Esophagus muscularis mucosa (tissue), 4 donors: ENCODE measurements around the gene NR1I3. TPM values are rescaled to one million over a fixed set of nuclear protein-coding genes. Genes with fewer than 3 reads are reported as not detected.

Experiments used
- DNase-seq: peaks from one replicate; pipeline ENCODE4 v3.0.0-alpha.2; 2017; ENCODE audit errors: extremely low spot score
- H3K27ac ChIP-seq, 4 donors: fragments of 200-600 bp; sonication (generic); replicated peaks in 1 of 4; 1 replicate in 3 of 4; 2 replicates in 1 of 4; pipeline ENCODE4 v1.5.1; 2016 to 2019; ENCODE audit warnings: mild to moderate bottlenecking in 1 of 4
- H3K27me3 ChIP-seq, 4 donors: fragments of 200-600 bp; sonication (generic); one replicate each; pipeline versions ENCODE4 v1.5.1 to v1.6.0; 2016 to 2019
- H3K36me3 ChIP-seq, 4 donors: fragments of 200-600 bp; sonication (generic); one replicate each; pipeline ENCODE4 v1.5.1; 2016 to 2019
- H3K4me1 ChIP-seq, 4 donors: fragments of 200-600 bp; sonication (generic); one replicate each; pipeline ENCODE4 v1.5.1; 2016 to 2019
- H3K4me3 ChIP-seq, 4 donors: fragments of 200-600 bp; sonication (generic); 1 replicate in 2 of 4; 2 replicates in 2 of 4; pipeline ENCODE4 v1.5.1; 2016 to 2019; ENCODE audit warnings: mild to moderate bottlenecking in 4 of 4, moderate library complexity in 1 of 4
- H3K9me3 ChIP-seq, 4 donors: fragments of 200-600 bp; sonication (generic); 1 replicate in 3 of 4; 2 replicates in 1 of 4; pipeline ENCODE4 v1.5.1; 2016 to 2019
- EP300 ChIP-seq: sonication (generic); formaldehyde crosslinking; IDR thresholded peaks from one replicate; pipeline ENCODE4 v1.6.1; 2017; ENCODE audit warnings: antibody characterized with exemption
- POLR2A ChIP-seq: fragments of 450-650 bp; IDR thresholded peaks from one replicate; pipeline ENCODE4 v1.6.1; 2017; ENCODE audit warnings: antibody characterized with exemption, moderate library complexity, mild to moderate bottlenecking, low read depth
- POLR2AphosphoS5 ChIP-seq, 2 donors: sonication (generic); formaldehyde crosslinking; IDR thresholded peaks; one replicate each; pipeline ENCODE4 v1.6.1; 2017; ENCODE audit warnings: antibody characterized with exemption in 2 of 2
- WGBS: methylation state at CpG from one replicate; pipeline ENCODE4 v1.1.5; 2018; 5-methylcytosine and 5-hydroxymethylcytosine counted together
- intact Hi-C: fragments of 100-400 bp; cut with DNase I; formaldehyde crosslinking; loops from one replicate; pipeline ENCODE4 v1.15.1; 2023
- total RNA-seq, 4 donors: library from RNA; depleted of rRNA; stranded (reverse); fragments of >200 nt; gene quantifications; one replicate each; pipeline versions ENCODE4 v1.1.0 to v1.2.1, GENCODE V29; 2016
- TF ChIP-seq, protein P1 (sequence below), 3 experiments: fragments of 200-600 bp in 2 of 3; fragments of 450-650 bp in 1 of 3; sonication (generic) in 2 of 3; IDR thresholded peaks; one replicate each; pipeline ENCODE4 v1.5.1; 2017 to 2019; ENCODE audit warnings: antibody characterized with exemption in 3 of 3, mild to moderate bottlenecking in 2 of 3, moderate library complexity in 1 of 3

The NR1I3 gene
- total RNA-seq, 4 donors from 2014 or later: not detected

DNA sequence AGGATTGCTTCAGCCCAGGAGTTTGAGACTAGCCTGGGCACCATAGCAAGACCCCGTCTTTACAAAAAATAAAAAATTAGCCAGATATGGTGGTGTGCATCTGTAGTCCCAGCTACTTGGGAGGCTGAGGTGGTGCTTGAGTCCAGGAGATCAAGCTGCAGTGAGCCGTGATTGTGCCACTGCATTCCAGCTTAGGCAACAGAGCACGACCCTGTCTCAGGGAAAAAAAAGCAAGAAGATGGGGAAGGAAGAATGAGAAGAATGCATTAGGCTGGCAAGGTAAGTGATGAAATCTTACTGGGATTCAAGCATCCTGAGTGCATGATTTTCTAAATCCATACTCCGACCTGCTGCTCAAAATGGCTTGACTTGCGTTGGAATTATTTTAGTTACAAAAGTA, 27.3 kb upstream of the NR1I3 start:
- intact Hi-C loops: no loop called here
- 75% methylated on average over 5 of the region's 5 CpGs for WGBS
- no peak for DNase-seq
- Histone ChIP-seq H3K27ac (no peak overlapping the region), H3K36me3 (no peaks in the 10 kb centered on the region), H3K9me3 (no peaks in the 10 kb centered on the region), H3K27me3 (peaks cover 0 to 9% (median under 1%) of the 10 kb centered on the region in 4 donors), H3K4me3 (no peak overlapping the region), H3K4me1 (peaks cover 12 to 43% (median 33%) of the 10 kb centered on the region in 4 donors)
- TF ChIP-seq EP300 (no peak), POLR2AphosphoS5 (IDR thresholded peaks at IDR 0.05) (no peak), POLR2A (no peak)
- TF ChIP-seq, protein P1, sequence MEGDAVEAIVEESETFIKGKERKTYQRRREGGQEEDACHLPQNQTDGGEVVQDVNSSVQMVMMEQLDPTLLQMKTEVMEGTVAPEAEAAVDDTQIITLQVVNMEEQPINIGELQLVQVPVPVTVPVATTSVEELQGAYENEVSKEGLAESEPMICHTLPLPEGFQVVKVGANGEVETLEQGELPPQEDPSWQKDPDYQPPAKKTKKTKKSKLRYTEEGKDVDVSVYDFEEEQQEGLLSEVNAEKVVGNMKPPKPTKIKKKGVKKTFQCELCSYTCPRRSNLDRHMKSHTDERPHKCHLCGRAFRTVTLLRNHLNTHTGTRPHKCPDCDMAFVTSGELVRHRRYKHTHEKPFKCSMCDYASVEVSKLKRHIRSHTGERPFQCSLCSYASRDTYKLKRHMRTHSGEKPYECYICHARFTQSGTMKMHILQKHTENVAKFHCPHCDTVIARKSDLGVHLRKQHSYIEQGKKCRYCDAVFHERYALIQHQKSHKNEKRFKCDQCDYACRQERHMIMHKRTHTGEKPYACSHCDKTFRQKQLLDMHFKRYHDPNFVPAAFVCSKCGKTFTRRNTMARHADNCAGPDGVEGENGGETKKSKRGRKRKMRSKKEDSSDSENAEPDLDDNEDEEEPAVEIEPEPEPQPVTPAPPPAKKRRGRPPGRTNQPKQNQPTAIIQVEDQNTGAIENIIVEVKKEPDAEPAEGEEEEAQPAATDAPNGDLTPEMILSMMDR (IDR thresholded peaks at IDR 0.05): no peak

DNA sequence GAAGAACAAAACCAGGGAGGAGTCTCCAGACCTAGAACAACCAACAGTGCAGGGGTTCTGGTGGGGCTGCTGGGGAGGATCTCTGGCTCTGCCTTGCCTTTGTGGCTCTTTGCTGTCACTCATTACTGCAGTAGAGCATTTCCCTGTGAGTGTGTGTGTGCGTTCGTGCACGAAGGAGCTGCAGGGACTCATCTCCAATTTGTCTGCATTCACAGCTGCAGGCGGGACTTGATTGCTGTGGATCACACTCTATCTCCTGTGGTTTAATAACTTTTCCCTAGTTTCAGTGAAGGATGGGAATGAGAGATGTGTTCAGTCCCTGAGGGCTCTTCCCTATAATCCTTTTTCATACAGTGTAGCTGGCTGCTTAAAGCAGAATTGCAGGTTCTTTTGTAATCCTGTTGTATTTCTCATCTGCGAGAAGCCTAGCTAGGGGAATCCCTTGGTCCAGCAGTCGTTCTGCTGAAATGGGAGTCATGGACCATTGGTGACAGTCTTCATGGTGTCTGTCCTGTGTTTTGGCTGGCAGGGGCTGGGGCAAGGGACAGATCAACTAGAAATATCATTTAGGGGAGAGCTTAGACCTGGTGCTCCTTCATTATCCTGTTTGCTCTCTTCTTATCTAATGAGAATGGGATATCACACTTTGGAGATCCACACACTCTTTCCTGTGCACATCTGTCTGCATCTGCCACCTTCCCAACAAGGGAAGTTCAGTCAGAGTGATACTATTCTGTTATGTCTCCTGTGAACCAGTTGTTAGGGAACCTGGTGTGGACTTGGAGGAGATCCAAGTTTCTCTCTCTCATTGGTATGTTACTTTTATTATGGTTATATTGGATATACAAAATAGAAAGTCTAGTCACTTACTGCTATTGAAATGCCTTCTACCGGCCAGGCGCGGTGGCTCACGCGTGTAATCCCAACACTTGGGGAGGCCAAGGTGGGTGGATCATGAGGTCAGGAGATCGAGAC, 23.5 kb upstream of the NR1I3 start:
- H3K4me1 ChIP-seq: peaks cover 10 to 52% (median 38%) of the 10 kb centered on the region in 4 donors
- no peaks in the 10 kb centered on the region for H3K36me3 ChIP-seq
- peak overlapping the region in 3 of 4 donors; percentile 5 to 58 (median 27) for H3K27ac ChIP-seq
- H3K4me3 ChIP-seq: no peak overlapping the region
- peaks cover 0 to 41% (median 10%) of the 10 kb centered on the region in 4 donors for H3K27me3 ChIP-seq
- TF ChIP-seq EP300 (no peak), POLR2A (no peak)
- peaks cover 0 to 13% (median 11%) of the 10 kb centered on the region in 4 donors for H3K9me3 ChIP-seq
- WGBS: 48% methylated on average over 12 of the region's 12 CpGs
- intact Hi-C loops: no loop called here
- no peak for DNase-seq

DNA sequence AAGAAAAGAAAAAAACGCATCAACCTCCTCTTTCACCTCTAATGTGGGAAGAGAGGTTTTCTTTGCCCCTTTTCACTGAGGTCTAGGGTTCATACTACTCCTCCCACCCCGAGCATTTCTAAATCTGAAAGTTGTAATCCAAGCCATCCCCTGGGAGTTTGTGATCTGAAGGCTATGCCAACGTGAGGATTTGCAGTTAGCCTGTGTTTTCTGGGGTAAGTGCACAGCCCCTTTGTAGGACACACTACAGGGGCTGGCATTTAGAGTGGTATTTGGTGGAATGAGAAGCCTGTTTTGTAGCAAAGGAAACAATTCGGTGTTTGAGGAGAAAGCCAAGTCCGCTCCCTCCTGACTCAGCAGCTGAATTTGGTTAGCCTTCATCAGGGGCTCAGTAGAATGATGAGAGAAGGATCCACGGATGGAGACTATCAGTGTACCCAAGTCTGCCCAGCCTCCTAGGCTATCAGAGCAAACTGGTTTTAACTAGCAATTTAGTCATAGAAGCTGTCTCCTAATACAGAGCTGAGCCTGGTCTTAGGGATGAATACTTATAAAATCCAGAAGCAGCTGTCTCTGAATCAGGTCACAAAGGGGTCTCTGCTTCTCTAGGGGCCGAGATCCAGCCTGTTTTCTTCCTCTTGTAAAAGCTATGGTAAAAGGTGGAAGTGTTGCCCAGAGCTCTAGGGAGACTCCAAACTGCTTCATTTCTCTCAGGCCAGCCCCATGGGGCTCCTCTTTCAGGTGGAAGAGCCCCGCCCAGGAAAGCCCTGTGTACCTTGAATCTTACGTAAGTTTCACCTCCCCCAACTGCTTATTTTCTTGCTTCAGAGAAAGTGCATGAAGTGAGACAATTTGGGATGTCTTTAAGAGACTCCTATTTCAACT, 22.6 kb upstream of the NR1I3 start:
- Histone ChIP-seq H3K27me3 (peaks cover 0 to 41% (median 10%) of the 10 kb centered on the region in 4 donors), H3K27ac (peak overlapping the region in 3 of 4 donors; percentile 27 to 58 (median 27)), H3K36me3 (no peaks in the 10 kb centered on the region), H3K4me3 (no peak overlapping the region), H3K9me3 (peaks cover 0 to 15% (median 11%) of the 10 kb centered on the region in 4 donors), H3K4me1 (peaks cover 4 to 43% (median 30%) of the 10 kb centered on the region in 4 donors)
- TF ChIP-seq, protein P1 (IDR thresholded peaks at IDR 0.05): no peak
- no peak for TF ChIP-seq POLR2AphosphoS5 (IDR thresholded peaks at IDR 0.05)
- TF ChIP-seq EP300: no peak
- TF ChIP-seq POLR2A: no peak
- WGBS: 35% methylated on average over 9 of the region's 9 CpGs
- no peak for DNase-seq
- intact Hi-C loops: no loop called here

DNA sequence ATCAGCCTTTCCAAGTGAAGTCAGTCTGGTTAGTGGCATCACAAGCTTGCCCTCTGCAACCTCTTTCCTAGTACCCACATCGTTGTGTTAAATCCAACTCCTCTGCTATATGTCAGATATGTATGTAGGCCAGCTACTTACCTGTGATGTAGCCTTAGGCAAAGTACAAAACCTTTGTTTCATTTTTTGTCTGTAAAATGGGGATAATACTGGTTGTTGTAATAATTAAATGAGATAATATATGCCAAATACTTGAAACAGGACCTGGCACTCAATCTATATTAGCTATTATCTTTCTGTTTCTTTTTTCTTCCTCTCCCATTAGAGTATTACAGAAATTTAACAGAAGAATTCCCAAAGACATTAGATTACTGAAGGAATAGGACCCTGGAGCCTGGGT, 21.8 kb upstream of the NR1I3 start:
- WGBS: 78% methylated on average over 1 of the region's 1 CpG
- Histone ChIP-seq H3K36me3 (no peaks in the 10 kb centered on the region), H3K4me1 (peaks cover 4 to 39% (median 29%) of the 10 kb centered on the region in 4 donors), H3K27ac (peak overlapping the region in 1 of 4 donors; percentile 69), H3K9me3 (peaks cover 0 to 15% (median 11%) of the 10 kb centered on the region in 4 donors), H3K27me3 (peaks cover 0 to 41% (median 10%) of the 10 kb centered on the region in 4 donors), H3K4me3 (peak overlapping the region in 1 of 4 donors; percentile 67)
- intact Hi-C loops: no loop called here
- DNase-seq: no peak
- TF ChIP-seq EP300 (no peak), POLR2AphosphoS5 (IDR thresholded peaks at IDR 0.05) (no peak), POLR2A (no peak)
- TF ChIP-seq, protein P1 (IDR thresholded peaks at IDR 0.05): no peak
